Epithelial cell of prostate (primary cell): ENCODE results near the gene AGAP1.

Experiments used
- DNase-seq: peaks from one replicate; pipeline ENCODE4 v3.0.0-alpha.2; 2011; ENCODE audit warnings: low read depth, low spot score
- H3K27ac ChIP-seq: fragments of 450-650 bp; 2 replicates; pipeline ENCODE4 v1.5.1; 2017; ENCODE audit warnings: mild to moderate bottlenecking

The AGAP1 gene

GRCh38 chr2:235692671-235693171 lies 198.9 kb downstream of the AGAP1 start:
- DNase-seq: no peak
- H3K27ac ChIP-seq: no peak overlapping the region

GRCh38 chr2:235693279-235693678 lies 199.4 kb downstream of the AGAP1 start:
- DNase-seq: no peak

GRCh38 chr2:235694721-235695601 lies 201.1 kb downstream of the AGAP1 start:
- DNase-seq: no peak
- no peak overlapping the region for H3K27ac ChIP-seq

More at GRCh38 chr2:235693279-235693678, 199.4 kb downstream of the AGAP1 start:
- H3K27ac ChIP-seq: no peak overlapping the region

- DNase-seq: no peak
- no peak overlapping the region for H3K27ac ChIP-seq
Observed at GRCh38 chr2:235695602-235695895, 201.7 kb downstream of the AGAP1 start.

GRCh38 chr2:235697041-235697440 lies 203.2 kb downstream of the AGAP1 start:
- no peak for DNase-seq
- H3K27ac ChIP-seq: no peak overlapping the region

GRCh38 chr2:235698028-235698427 lies 204.2 kb downstream of the AGAP1 start:
- no peak overlapping the region for H3K27ac ChIP-seq
- no peak for DNase-seq

GRCh38 chr2:235698491-235698890 lies 204.6 kb downstream of the AGAP1 start:
- H3K27ac ChIP-seq: no peak overlapping the region
- DNase-seq: no peak

GRCh38 chr2:235699576-235699975 lies 205.7 kb downstream of the AGAP1 start:
- no peak for DNase-seq
- H3K27ac ChIP-seq: no peak overlapping the region

GRCh38 chr2:235701206-235701981 lies 207.6 kb downstream of the AGAP1 start:
- DNase-seq: no peak
- no peak overlapping the region for H3K27ac ChIP-seq

- peak overlapping the region; percentile 62 for H3K27ac ChIP-seq
- DNase-seq: no peak
Observed at GRCh38 chr2:235702186-235702585, 208.3 kb downstream of the AGAP1 start.

GRCh38 chr2:235703711-235704295 lies 210.0 kb downstream of the AGAP1 start:
- H3K27ac ChIP-seq: no peak overlapping the region
- no peak for DNase-seq

GRCh38 chr2:235705296-235705695 lies 211.5 kb downstream of the AGAP1 start:
- DNase-seq: no peak

GRCh38 chr2:235706506-235706905 lies 212.7 kb downstream of the AGAP1 start:
- H3K27ac ChIP-seq: no peak overlapping the region

More at GRCh38 chr2:235705296-235705695, 211.5 kb downstream of the AGAP1 start:
- no peak overlapping the region for H3K27ac ChIP-seq

GRCh38 chr2:235707411-235708096 lies 213.7 kb downstream of the AGAP1 start:
- DNase-seq: no peak
- no peak overlapping the region for H3K27ac ChIP-seq

More at GRCh38 chr2:235706506-235706905, 212.7 kb downstream of the AGAP1 start:
- DNase-seq: no peak

- peak; percentile 72 for DNase-seq
- peak overlapping the region; percentile 86 for H3K27ac ChIP-seq
Observed at GRCh38 chr2:235709124-235709813, 215.4 kb downstream of the AGAP1 start.

GRCh38 chr2:235709969-235710879 lies 216.4 kb downstream of the AGAP1 start:
- DNase-seq: no peak
- H3K27ac ChIP-seq: peak overlapping the region; percentile 86

GRCh38 chr2:235710933-235711332 lies 217.1 kb downstream of the AGAP1 start:
- DNase-seq: no peak
- no peak overlapping the region for H3K27ac ChIP-seq

- DNase-seq: no peak
- H3K27ac ChIP-seq: no peak overlapping the region
Observed at GRCh38 chr2:235711527-235711926, 217.7 kb downstream of the AGAP1 start.

- no peak overlapping the region for H3K27ac ChIP-seq
- DNase-seq: no peak
Observed at GRCh38 chr2:235712176-235712575, 218.3 kb downstream of the AGAP1 start.
